Neural cell (in vitro differentiated cells): ENCODE data around the gene MEN1. TPM values are rescaled to one million over a fixed set of nuclear protein-coding genes. Genes with fewer than 3 reads are reported as not detected.

Experiments
- H2AFZ ChIP-seq: fragments of 200-600, 300-800 bp; sonication (generic), shearing (Covaris generic); 2 replicates; pipeline ENCODE4 v1.6.0; 2014; ENCODE audit warnings: low read depth, mild to moderate bottlenecking, antibody characterized with exemption, low read length, moderate library complexity
- H3F3A ChIP-seq: fragments of 200-600 bp; shearing (Covaris generic); 2 replicates; pipeline ENCODE4 v1.6.1; 2016; ENCODE audit warnings: mild to moderate bottlenecking, moderate library complexity, mixed read lengths, antibody characterized with exemption, low read length; ENCODE audit not compliant: insufficient read depth, poor library complexity, severe bottlenecking
- H3K27ac ChIP-seq: fragments of 200-600, 300-800 bp; sonication (generic), shearing (Covaris generic); 2 replicates; pipeline ENCODE4 v1.5.1; 2014; ENCODE audit warnings: mild to moderate bottlenecking, low read length, moderate library complexity
- H3K27me3 ChIP-seq: fragments of 300-800, 200-600 bp; sonication (generic), shearing (Covaris generic); 2 replicates; pipeline ENCODE4 v1.6.0; 2014; ENCODE audit warnings: mild to moderate bottlenecking, low read depth, low read length, moderate library complexity; ENCODE audit not compliant: insufficient read depth
- H3K36me3 ChIP-seq: fragments of 300-800, 200-600 bp; sonication (generic), shearing (Covaris generic); 2 replicates; pipeline ENCODE4 v1.5.1; 2014; ENCODE audit warnings: mild to moderate bottlenecking, antibody characterized with exemption, low read length, moderate library complexity; ENCODE audit not compliant: insufficient read depth
- H3K4me2 ChIP-seq: fragments of 300-800, 200-600 bp; sonication (generic), shearing (Covaris generic); 2 replicates; pipeline ENCODE4 v1.6.0; 2014; ENCODE audit warnings: mild to moderate bottlenecking, low read length
- H3K4me3 ChIP-seq: fragments of 300-800, 200-600 bp; sonication (generic), shearing (Covaris generic); 2 replicates; pipeline ENCODE4 v1.5.1; 2014; ENCODE audit warnings: mild to moderate bottlenecking, low read length, moderate library complexity
- H3K79me2 ChIP-seq: fragments of 200-600 bp; shearing (Covaris generic); replicated peaks from 2 replicates; pipeline ENCODE4 v1.6.0; 2014; ENCODE audit warnings: mild to moderate bottlenecking, low read length, moderate library complexity; ENCODE audit not compliant: insufficient read depth
- H3K9ac ChIP-seq: fragments of 300-800, 200-600 bp; sonication (generic), shearing (Covaris generic); 2 replicates; pipeline ENCODE4 v1.6.1; 2016; ENCODE audit warnings: mild to moderate bottlenecking, low read length, mixed read lengths
- H3K9me2 ChIP-seq: fragments of 200-600 bp; shearing (Covaris generic); 2 replicates; pipeline ENCODE4 v1.6.1; 2016; ENCODE audit warnings: mild to moderate bottlenecking, low read length, mixed read lengths; ENCODE audit not compliant: insufficient read depth
- H3K9me3 ChIP-seq: fragments of 200-600, 300-800 bp; sonication (generic), shearing (Covaris generic); 2 replicates; pipeline ENCODE4 v1.6.1; 2016; ENCODE audit warnings: mild to moderate bottlenecking, mixed run types, low read length, moderate library complexity, mixed read lengths
- H4K20me1 ChIP-seq: fragments of 200-600 bp; shearing (Covaris generic); 2 replicates; pipeline ENCODE4 v1.6.1; 2016; ENCODE audit warnings: mild to moderate bottlenecking, mixed run types; ENCODE audit not compliant: insufficient read depth
- CTCF ChIP-seq: fragments of 450-650 bp; IDR thresholded peaks from 2 replicates; pipeline ENCODE4 v1.5.1; 2014; ENCODE audit warnings: antibody characterized with exemption, mild to moderate bottlenecking, moderate library complexity; ENCODE audit not compliant: poor library complexity, severe bottlenecking
- EP300 ChIP-seq: fragments of 450-650 bp; conservative IDR thresholded peaks from 2 replicates; pipeline ENCODE4 v1.6.1; 2014; ENCODE audit warnings: antibody characterized with exemption, mild to moderate bottlenecking, moderate library complexity; ENCODE audit not compliant: poor library complexity, severe bottlenecking
- EZH2 ChIP-seq: fragments of 200-600, 300-800 bp; shearing (Covaris generic), sonication (generic); IDR thresholded peaks from 2 replicates; pipeline ENCODE4 v1.6.1; 2014; ENCODE audit warnings: antibody characterized with exemption, low read length, borderline replicate concordance, mild to moderate bottlenecking; ENCODE audit not compliant: insufficient read depth, poor library complexity, severe bottlenecking
- MXI1 ChIP-seq: fragments of 450-650 bp; conservative IDR thresholded peaks from 2 replicates; pipeline ENCODE4 v1.6.1; 2014; ENCODE audit warnings: antibody characterized with exemption, mild to moderate bottlenecking; ENCODE audit not compliant: poor library complexity, severe bottlenecking
- POLR2AphosphoS5 ChIP-seq: IDR thresholded peaks from 2 replicates; pipeline ENCODE4 v1.6.1; 2012
- RAD21 ChIP-seq: fragments of 450-650 bp; conservative IDR thresholded peaks from 2 replicates; pipeline ENCODE4 v1.6.1; 2014; ENCODE audit warnings: antibody characterized with exemption, mild to moderate bottlenecking, moderate library complexity
- REST ChIP-seq: IDR thresholded peaks from 2 replicates; pipeline ENCODE4 v1.6.1; 2012; ENCODE audit warnings: borderline replicate concordance
- SMC3 ChIP-seq: fragments of 450-650 bp; conservative IDR thresholded peaks from 2 replicates; pipeline ENCODE4 v1.6.1; 2014; ENCODE audit warnings: antibody characterized with exemption, mild to moderate bottlenecking, moderate library complexity; ENCODE audit not compliant: poor library complexity
- TAF1 ChIP-seq: IDR thresholded peaks from 2 replicates; pipeline ENCODE4 v1.6.1; 2012; ENCODE audit warnings: low read depth
- polyA plus RNA-seq: library from polyadenylated mRNA; depleted of rRNA; stranded (reverse); fragments of >200 nt; gene quantifications from 2 replicates; pipeline ENCODE4 v1.2.3, GENCODE V29; 2014

The MEN1 gene
- polyA plus RNA-seq, 1 donor from 2014 or later, result 16.8 TPM

GRCh38 chr11:64833509-64833908, 23.2 kb upstream of the MEN1 start:
- Histone ChIP-seq H4K20me1 (no peaks in the 10 kb centered on the region), H3K9me2 (no peaks in the 10 kb centered on the region), H3K9ac (no peak overlapping the region), H3K9me3 (no peaks in the 10 kb centered on the region), H3K4me2 (no peak overlapping the region), H3K4me3 (no peak overlapping the region), H2AFZ (no peak overlapping the region), H3K27ac (no peak overlapping the region), H3K36me3 (no peaks in the 10 kb centered on the region), H3K79me2 (no peaks in the 10 kb centered on the region), H3F3A (no peaks in the 10 kb centered on the region), H3K27me3 (no peaks in the 10 kb centered on the region)
- no peak for TF ChIP-seq SMC3
- no peak for TF ChIP-seq RAD21
- TF ChIP-seq EP300, result no peak
- no peak for TF ChIP-seq CTCF
- TF ChIP-seq EZH2, result no peak
- no peak for TF ChIP-seq POLR2AphosphoS5
- TF ChIP-seq MXI1, result no peak
- TF ChIP-seq REST, result no peak

- Histone ChIP-seq H3K4me2 (no peak overlapping the region), H3K9ac (no peak overlapping the region), H4K20me1 (no peaks in the 10 kb centered on the region), H3K4me3 (no peak overlapping the region), H3K9me3 (no peaks in the 10 kb centered on the region), H3K9me2 (no peaks in the 10 kb centered on the region), H3K27ac (no peak overlapping the region), H3K36me3 (no peaks in the 10 kb centered on the region), H3F3A (no peaks in the 10 kb centered on the region), H3K79me2 (no peaks in the 10 kb centered on the region), H2AFZ (no peak overlapping the region), H3K27me3 (no peaks in the 10 kb centered on the region)
- TF ChIP-seq EP300 (no peak), SMC3 (no peak), CTCF (no peak), TAF1 (no peak), POLR2AphosphoS5 (no peak), REST (no peak), EZH2 (no peak), RAD21 (no peak), MXI1 (no peak)
Observed at GRCh38 chr11:64833198-64833502, 22.8 kb upstream of the MEN1 start.
